Mesenchymal stem cell (in vitro differentiated cells and primary cell): Measurements from ENCODE around the gene MRPL42.
"Not testable (repeated sequence)": the region's sequence is repeated elsewhere in the genome, so short reads cannot be mapped to it uniquely, and the experiment has no call there.

Experiments used
- DNase-seq: peaks from one replicate; pipeline ENCODE4 v3.0.0-alpha.2; 2013
- H2AFZ ChIP-seq: one replicate; pipeline ENCODE4 v1.6.1; 2013; ENCODE audit warnings: low read depth, mild to moderate bottlenecking, control low read depth, inconsistent platforms, low read length, moderate library complexity
- H2AK5ac ChIP-seq: 2 replicates; pipeline ENCODE4 v1.6.1; 2013; ENCODE audit warnings: low read length, moderate library complexity, mild to moderate bottlenecking, inconsistent platforms; ENCODE audit not compliant: severe bottlenecking
- H2BK120ac ChIP-seq: one replicate; pipeline ENCODE4 v1.6.1; 2013; ENCODE audit warnings: low read depth, mild to moderate bottlenecking, inconsistent platforms, low read length, moderate library complexity
- H2BK12ac ChIP-seq, 2 experiments: one replicate each; pipeline ENCODE4 v1.6.1; 2013; ENCODE audit warnings: inconsistent platforms in 2 of 2, low read length in 2 of 2, mild to moderate bottlenecking in 2 of 2, moderate library complexity in 2 of 2, control low read depth in 1 of 2
- H2BK15ac ChIP-seq: one replicate; pipeline ENCODE4 v1.6.1; 2013; ENCODE audit warnings: mild to moderate bottlenecking, low read depth, inconsistent platforms; ENCODE audit not compliant: poor library complexity, severe bottlenecking
- H2BK5ac ChIP-seq: 2 replicates; pipeline ENCODE4 v1.6.1; 2013; ENCODE audit warnings: low read depth, mild to moderate bottlenecking, low read length, control low read depth, inconsistent platforms; ENCODE audit not compliant: poor library complexity, severe bottlenecking
- H3K14ac ChIP-seq, 2 experiments: one replicate each; pipeline ENCODE4 v1.6.1; 2013; ENCODE audit warnings: inconsistent platforms in 2 of 2, low read length in 2 of 2, control low read depth in 1 of 2, mild to moderate bottlenecking in 1 of 2, moderate library complexity in 1 of 2
- H3K18ac ChIP-seq, 2 experiments: one replicate each; pipeline ENCODE4 v1.6.1; 2013; ENCODE audit warnings: inconsistent platforms in 2 of 2, low read length in 2 of 2, control low read depth in 1 of 2, low read depth in 1 of 2, mild to moderate bottlenecking in 1 of 2
- H3K23ac ChIP-seq, 2 experiments: one replicate each; pipeline ENCODE4 v1.6.1; 2013; ENCODE audit warnings: inconsistent platforms in 2 of 2, low read length in 2 of 2, mild to moderate bottlenecking in 2 of 2, moderate library complexity in 2 of 2, control low read depth in 1 of 2
- H3K27ac ChIP-seq: 2 replicates; pipeline ENCODE4 v1.5.1; 2013; ENCODE audit warnings: mild to moderate bottlenecking, moderate library complexity, low read length, control low read depth, inconsistent platforms; ENCODE audit not compliant: poor library complexity, severe bottlenecking
- H3K27me3 ChIP-seq, 2 experiments: 2 replicates each; pipeline versions ENCODE4 v1.6.1 to v1.7.0; 2013; ENCODE audit warnings: low read length in 2 of 2, mild to moderate bottlenecking in 2 of 2, moderate library complexity in 2 of 2, control low read depth in 1 of 2, inconsistent platforms in 1 of 2; ENCODE audit not compliant: control insufficient read depth in 1 of 2, insufficient read depth in 1 of 2
- H3K36me3 ChIP-seq, 2 experiments: 2 replicates each; pipeline versions ENCODE4 v1.6.1 to v1.7.0; 2013; ENCODE audit warnings: low read length in 2 of 2, control low read depth in 1 of 2, inconsistent platforms in 1 of 2, low read depth in 1 of 2, mild to moderate bottlenecking in 1 of 2; ENCODE audit not compliant: insufficient read depth in 2 of 2, control insufficient read depth in 1 of 2
- H3K4ac ChIP-seq, 2 experiments: one replicate each; pipeline ENCODE4 v1.6.1; 2013; ENCODE audit warnings: inconsistent platforms in 2 of 2, low read length in 2 of 2, mild to moderate bottlenecking in 2 of 2, moderate library complexity in 2 of 2, control low read depth in 1 of 2, low read depth in 1 of 2
- H3K4me1 ChIP-seq: 2 replicates; pipeline ENCODE4 v1.6.1; 2013; ENCODE audit warnings: low read depth, low read length, control low read depth; ENCODE audit not compliant: control insufficient read depth, insufficient read depth
- H3K4me2 ChIP-seq: 2 replicates; pipeline ENCODE4 v1.6.1; 2013; ENCODE audit warnings: low read length, mild to moderate bottlenecking, inconsistent platforms; ENCODE audit not compliant: poor library complexity, severe bottlenecking
- H3K4me3 ChIP-seq, 2 experiments: 2 replicates each; pipeline versions ENCODE4 v1.5.1 to v1.7.0; 2013; ENCODE audit warnings: low read length in 2 of 2, mild to moderate bottlenecking in 2 of 2, control low read depth in 1 of 2, low read depth in 1 of 2; ENCODE audit not compliant: insufficient read depth in 1 of 2
- H3K79me1 ChIP-seq: replicated peaks from 2 replicates; pipeline ENCODE4 v1.6.1; 2013; ENCODE audit warnings: mild to moderate bottlenecking, control low read depth, low read length, inconsistent platforms; ENCODE audit not compliant: poor library complexity, severe bottlenecking
- H3K9ac ChIP-seq: 2 replicates; pipeline ENCODE4 v1.7.0; 2013; ENCODE audit warnings: mild to moderate bottlenecking, low read length, moderate library complexity
- H3K9me3 ChIP-seq: 2 replicates; pipeline ENCODE4 v1.7.0; 2013; ENCODE audit warnings: mild to moderate bottlenecking, low read length; ENCODE audit not compliant: control insufficient read depth
- H4K8ac ChIP-seq: one replicate; pipeline ENCODE4 v1.6.1; 2013; ENCODE audit warnings: inconsistent platforms, mild to moderate bottlenecking, low read length, moderate library complexity
- H4K91ac ChIP-seq: one replicate; pipeline ENCODE4 v1.6.1; 2013; ENCODE audit warnings: mild to moderate bottlenecking, low read length, inconsistent platforms
- WGBS: methylation state at CpG from one replicate; pipeline ENCODE4 v1.1.7; 2013; ENCODE audit warnings: mixed read lengths; 5-methylcytosine and 5-hydroxymethylcytosine counted together

MRPL42 gene

GRCh38 chr12:93429852-93430251, 37.5 kb upstream of the MRPL42 start:
- no peak overlapping the region for H2AFZ ChIP-seq

DNA sequence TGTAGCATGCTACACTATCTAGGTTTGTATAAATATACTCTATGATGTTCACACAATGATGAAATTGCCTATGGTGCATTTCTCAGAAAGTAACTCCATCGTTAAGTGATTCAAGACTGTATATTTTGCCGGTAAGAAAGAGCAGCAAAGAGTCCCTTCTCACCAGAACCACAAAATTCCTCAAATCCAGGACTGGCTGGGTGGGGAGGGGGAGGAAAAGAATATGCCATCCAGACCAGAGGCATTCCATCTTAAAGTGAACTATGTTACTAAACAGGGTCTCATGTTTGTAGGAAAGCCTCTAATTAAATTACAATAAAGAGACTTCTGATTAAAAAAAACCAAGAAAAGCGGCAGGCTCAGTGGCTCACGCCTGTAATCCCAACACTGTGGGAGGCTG, 37.0 kb upstream of the MRPL42 start:
- no peak overlapping the region for H4K91ac ChIP-seq
- no peak overlapping the region for H3K4me3 ChIP-seq
- no peak overlapping the region for H3K27ac ChIP-seq
- no peak overlapping the region for H2BK12ac ChIP-seq
- H3K4me1 ChIP-seq: peaks cover 3% of the 10 kb centered on the region
- H3K79me1 ChIP-seq: no peaks in the 10 kb centered on the region
- 96% methylated on average over 2 of the region's 4 CpGs for WGBS
- no peak overlapping the region for H3K18ac ChIP-seq
- H2AFZ ChIP-seq: no peak overlapping the region
- H3K27me3 ChIP-seq: no peaks in the 10 kb centered on the region
- no peak overlapping the region for H4K8ac ChIP-seq
- H3K9me3 ChIP-seq: no peaks in the 10 kb centered on the region
- H2BK15ac ChIP-seq: no peak overlapping the region
- no peak overlapping the region for H3K4me2 ChIP-seq
- no peak overlapping the region for H3K23ac ChIP-seq
- no peak overlapping the region for H2BK120ac ChIP-seq
- no peak overlapping the region for H2AK5ac ChIP-seq
- no peak overlapping the region for H2BK5ac ChIP-seq
- no peak overlapping the region for H3K4ac ChIP-seq
- no peak overlapping the region for H3K14ac ChIP-seq
- DNase-seq: no peak
- H3K9ac ChIP-seq: no peak overlapping the region
- H3K36me3 ChIP-seq: no peaks in the 10 kb centered on the region

More at GRCh38 chr12:93429852-93430251, 37.5 kb upstream of the MRPL42 start:
- Histone ChIP-seq H2AK5ac (no peak overlapping the region), H3K23ac (peak overlapping the region in 1 of 2 experiments; percentile 72), H3K9ac (no peak overlapping the region), H3K27me3 (no peaks in the 10 kb centered on the region), H2BK5ac (no peak overlapping the region), H3K14ac (no peak overlapping the region), H2BK12ac (no peak overlapping the region), H3K4ac (no peak overlapping the region), H3K9me3 (no peaks in the 10 kb centered on the region), H2BK15ac (no peak overlapping the region), H3K36me3 (no peaks in the 10 kb centered on the region), H3K27ac (no peak overlapping the region), H3K4me1 (peaks cover 3% of the 10 kb centered on the region), H4K91ac (no peak overlapping the region), H3K18ac (no peak overlapping the region), H2BK120ac (no peak overlapping the region), H3K4me3 (no peak overlapping the region), H3K4me2 (no peak overlapping the region), H3K79me1 (no peaks in the 10 kb centered on the region), H4K8ac (no peak overlapping the region)
- DNase-seq: no peak
- 93% methylated on average over 1 of the region's 1 CpG for WGBS

- WGBS: 99% methylated on average over 4 of the region's 6 CpGs
- not testable (repeated sequence) for H2BK120ac ChIP-seq, H2AFZ ChIP-seq
Observed at GRCh38 chr12:93432031-93432430, 35.3 kb upstream of the MRPL42 start.

DNA sequence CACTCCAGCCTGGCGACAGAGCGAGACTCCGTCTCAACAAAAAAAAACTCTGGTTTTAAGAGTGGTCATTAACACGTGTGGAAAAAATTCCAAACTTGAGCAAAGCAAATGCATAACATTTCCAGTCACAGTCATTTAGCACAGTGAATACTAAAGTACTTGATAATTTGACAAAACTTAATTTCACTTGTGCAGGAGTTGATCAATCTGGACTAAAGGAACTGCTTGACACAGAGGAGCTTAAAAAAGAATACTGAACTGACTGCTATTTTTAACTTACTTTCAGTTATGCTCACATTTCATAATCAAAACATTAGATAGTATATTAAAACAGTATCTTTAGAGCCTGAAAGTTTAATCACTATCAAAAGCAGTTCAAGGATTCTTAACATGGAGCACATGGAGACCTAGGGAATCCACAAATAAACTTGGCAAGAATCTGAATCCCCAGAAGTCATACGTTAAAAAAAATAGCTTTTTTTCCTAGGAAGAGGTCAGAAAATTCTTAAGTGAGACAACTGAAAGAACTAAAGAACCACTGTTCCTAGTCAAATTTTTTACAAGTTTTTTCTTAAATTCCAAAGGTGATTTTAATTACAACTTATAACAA, 33.0 kb upstream of the MRPL42 start:
- Histone ChIP-seq H2AK5ac (no peak overlapping the region), H3K27ac (no peak overlapping the region), H3K36me3 (no peaks in the 10 kb centered on the region), H4K91ac (no peak overlapping the region), H3K79me1 (no peaks in the 10 kb centered on the region), H2BK12ac (no peak overlapping the region), H3K27me3 (no peaks in the 10 kb centered on the region), H3K9me3 (no peaks in the 10 kb centered on the region), H3K14ac (no peak overlapping the region), H3K4me2 (no peak overlapping the region), H2BK5ac (no peak overlapping the region), H2BK120ac (no peak overlapping the region), H3K23ac (no peak overlapping the region), H3K4me1 (peaks cover 9% of the 10 kb centered on the region), H3K4me3 (peak overlapping the region in 1 of 2 experiments; percentile 41), H2BK15ac (no peak overlapping the region), H3K18ac (no peak overlapping the region), H2AFZ (no peak overlapping the region), H4K8ac (no peak overlapping the region), H3K4ac (no peak overlapping the region), H3K9ac (peak overlapping the region; percentile 70)
- WGBS: 100% methylated on average over 5 of the region's 5 CpGs
- DNase-seq: peak; percentile 26

More at GRCh38 chr12:93432031-93432430, 35.3 kb upstream of the MRPL42 start:
- H2AK5ac ChIP-seq, H4K8ac ChIP-seq, H2BK5ac ChIP-seq, H3K4me2 ChIP-seq, DNase-seq, H3K14ac ChIP-seq, H3K36me3 ChIP-seq, H3K23ac ChIP-seq, H3K4ac ChIP-seq, H3K4me1 ChIP-seq, H3K79me1 ChIP-seq, H3K27ac ChIP-seq, H3K27me3 ChIP-seq, H4K91ac ChIP-seq, H3K18ac ChIP-seq, H3K9me3 ChIP-seq, H2BK12ac ChIP-seq, H2BK15ac ChIP-seq, H3K9ac ChIP-seq, H3K4me3 ChIP-seq: not testable (repeated sequence)
